NCI-H2196 treated with DMSO at 0.1 percent for 48 hours (cell line): Measurements from ENCODE around the gene C1orf146.
"Not testable (repeated sequence)": the region's sequence is repeated elsewhere in the genome, so short reads cannot be mapped to it uniquely, and the experiment has no call there.

ENCODE experiments used
- DNase-seq: peaks from one replicate; lab custom pipeline; 2025; ENCODE audit not compliant: unreplicated experiment; lab: John Stamatoyannopoulos, UW

The C1orf146 gene

GRCh38 chr1:92273039-92273438, 55.3 kb downstream of the C1orf146 start:
- DNase-seq = no peak

- no peak for DNase-seq
Observed at GRCh38 chr1:92274939-92275338, 57.2 kb downstream of the C1orf146 start.

- DNase-seq = no peak
Observed at GRCh38 chr1:92276082-92276481, 58.4 kb downstream of the C1orf146 start.

- DNase-seq = no peak
Observed at GRCh38 chr1:92277105-92277723, 59.5 kb downstream of the C1orf146 start.

- DNase-seq = not testable (repeated sequence)
Observed at GRCh38 chr1:92279781-92280180, 62.1 kb downstream of the C1orf146 start.

GRCh38 chr1:92281411-92281810, 63.7 kb downstream of the C1orf146 start:
- DNase-seq = not testable (repeated sequence)

GRCh38 chr1:92291372-92291999, 73.8 kb downstream of the C1orf146 start:
- peak; percentile 35 for DNase-seq
